ENCODE measurements around the gene NACC2.
"Not testable (repeated sequence)": the region's sequence is repeated elsewhere in the genome, so short reads cannot be mapped to it uniquely, and the experiment has no call there.

NACC2 gene

DNA sequence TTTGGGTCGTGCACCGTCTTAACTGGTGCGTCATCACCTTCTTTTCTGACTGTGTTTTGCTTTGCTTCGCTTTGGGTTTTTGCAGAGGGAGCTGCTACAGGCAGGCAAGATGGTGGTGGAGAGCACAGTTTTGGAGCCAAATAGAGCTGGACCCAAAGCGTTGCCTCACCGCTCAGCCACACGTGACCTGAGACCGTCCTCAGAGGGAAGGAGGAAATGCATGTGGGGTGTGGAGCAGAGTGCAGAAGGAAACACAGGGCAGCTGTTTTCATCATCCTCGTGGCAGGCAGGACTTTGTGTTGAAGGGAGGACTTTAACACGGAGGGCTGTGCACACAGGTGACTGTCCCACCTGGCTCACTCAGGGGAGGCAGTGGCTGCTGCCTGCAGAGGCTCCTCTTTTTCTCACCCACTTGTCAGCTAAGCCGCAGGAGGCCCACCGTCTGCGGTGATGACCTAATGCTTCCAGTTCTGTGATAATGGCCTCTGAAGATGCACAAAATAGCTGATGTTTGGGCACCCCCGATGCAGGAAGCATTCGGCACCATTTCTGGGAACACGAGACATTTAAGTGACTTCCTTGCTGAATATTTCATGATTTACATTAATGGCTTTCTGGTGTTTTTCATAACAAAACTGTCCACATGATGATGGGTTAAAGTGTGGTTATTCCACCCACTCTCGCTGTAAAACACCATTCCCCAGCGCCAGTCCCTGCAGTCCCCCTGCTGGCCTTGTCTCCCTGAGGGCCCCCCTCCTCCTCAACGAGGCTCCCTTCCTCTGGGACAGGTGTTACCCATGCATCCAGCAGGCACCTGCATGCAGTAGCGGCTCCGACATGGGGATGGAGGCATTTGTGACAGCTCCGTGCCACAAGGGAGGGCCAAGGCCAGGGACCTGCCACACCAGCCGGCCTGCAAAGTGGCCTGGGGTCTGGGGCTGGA, 121.5 kb downstream of the NACC2 start:
- no peak for DNase-seq

- DNase-seq = no peak
Observed at GRCh38 chr9:135971892-135972291, 123.2 kb downstream of the NACC2 start.

DNA sequence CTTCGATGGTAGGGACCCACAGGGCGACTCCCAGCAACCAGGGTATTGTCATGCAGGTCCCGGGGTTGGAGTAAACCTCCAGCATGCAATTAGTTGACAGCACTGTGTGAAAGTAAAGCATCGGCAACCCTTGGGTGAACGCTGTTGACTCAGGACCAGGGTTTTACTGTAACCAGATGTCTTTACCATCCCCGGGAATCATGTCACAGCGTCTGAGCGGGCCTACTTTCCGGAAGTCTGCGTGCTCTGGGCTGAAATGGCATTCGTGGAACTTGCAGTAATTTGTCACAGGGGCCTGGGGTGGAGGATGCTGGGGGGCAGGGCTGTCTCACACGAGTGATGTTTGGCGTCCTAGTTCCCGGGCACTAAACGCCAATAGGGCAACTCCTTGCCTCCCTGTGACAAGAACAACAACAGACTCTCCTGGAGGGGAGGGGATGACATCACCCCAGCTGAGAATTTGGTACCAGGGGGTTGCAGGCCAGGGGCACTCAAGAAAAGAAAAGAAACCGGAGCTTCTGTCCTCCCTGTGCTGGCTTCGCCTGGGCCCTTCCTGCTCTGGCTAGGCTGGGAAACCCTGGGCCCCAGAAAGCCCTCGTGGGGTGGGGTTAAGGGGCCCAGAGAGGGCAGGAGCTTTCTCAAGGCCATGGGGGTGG, 123.8 kb downstream of the NACC2 start:
- DNase-seq = no peak

DNA sequence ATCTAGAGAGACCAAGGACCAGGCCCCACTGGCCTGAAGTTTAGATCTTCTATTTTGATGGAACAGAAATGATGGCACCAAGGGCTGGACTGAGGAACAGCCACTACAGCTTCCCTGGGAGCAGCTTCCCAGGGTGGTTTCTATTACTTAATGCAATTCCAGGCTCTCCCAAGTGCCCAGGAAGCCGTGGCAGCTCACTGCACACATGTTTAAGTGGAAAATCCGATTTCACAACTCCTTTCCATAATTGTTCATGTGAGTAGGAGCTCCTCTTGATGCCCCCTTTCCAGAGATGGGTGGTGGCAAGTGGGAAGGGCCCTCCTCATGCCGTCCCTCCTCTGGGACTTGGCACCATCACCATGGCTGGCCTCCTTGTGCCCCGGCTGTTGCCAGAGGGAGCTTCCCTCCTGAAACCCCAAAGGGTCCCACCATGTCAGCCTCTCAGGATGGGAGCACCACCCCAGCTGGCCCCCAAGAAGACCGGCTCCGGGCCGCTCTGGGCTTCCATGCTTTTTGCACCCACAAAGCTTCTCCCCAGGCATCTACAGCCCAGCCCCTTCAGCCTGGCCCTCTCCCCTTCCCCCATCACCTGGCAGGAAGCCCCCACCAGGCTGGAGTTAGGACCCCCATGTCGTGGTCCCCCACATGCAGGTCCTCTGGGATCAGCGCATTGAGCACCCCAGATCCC, 124.8 kb downstream of the NACC2 start:
- no peak for DNase-seq

DNA sequence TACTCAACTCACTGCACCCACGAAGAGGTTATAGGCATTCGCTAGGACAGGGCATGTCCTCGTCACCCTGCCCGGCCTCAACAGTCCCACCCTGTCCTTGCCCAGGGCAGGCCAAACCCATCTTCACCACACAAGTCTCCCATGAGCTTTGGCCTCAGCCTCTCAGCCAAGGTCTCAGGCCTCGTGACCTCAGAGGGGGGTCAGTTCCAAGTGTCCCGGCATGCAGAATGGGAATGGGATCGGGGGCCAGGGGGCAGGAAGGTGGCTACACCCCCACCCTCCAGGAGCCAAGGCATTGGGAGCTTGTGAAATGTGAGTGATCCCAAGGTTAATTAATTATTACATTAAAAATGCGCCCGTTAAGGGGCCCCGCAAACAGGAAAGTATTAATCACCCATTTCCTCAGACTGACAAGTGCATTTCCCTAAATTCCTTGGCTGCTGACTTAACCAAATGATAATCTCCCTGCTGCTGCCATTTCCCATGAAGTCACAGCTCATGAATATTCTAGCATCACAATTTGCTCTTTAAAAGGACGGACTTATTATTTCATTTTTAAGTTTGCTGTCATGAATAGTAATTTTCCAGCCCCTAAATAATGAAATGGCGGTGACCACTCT, 125.9 kb downstream of the NACC2 start:
- no peak for DNase-seq

DNA sequence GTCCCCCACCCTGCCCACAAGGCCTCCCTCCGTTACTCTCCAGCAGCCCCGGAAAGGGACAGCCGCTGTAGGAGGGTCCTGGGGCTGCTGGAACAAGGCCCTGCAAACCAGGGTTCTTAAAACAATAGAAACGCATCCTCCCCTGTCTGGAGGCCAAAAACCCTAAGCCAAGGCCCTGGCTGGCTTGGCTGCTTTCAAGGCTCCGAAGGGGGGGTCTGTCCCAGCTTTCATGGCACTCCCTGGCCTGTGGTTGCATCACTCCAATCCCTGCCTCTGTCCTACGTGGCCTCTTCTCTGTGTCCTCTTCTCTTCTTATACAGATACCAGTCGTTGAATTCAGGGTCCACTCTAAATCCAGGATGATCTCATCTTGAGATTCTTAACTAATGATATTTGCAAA, 126.5 kb downstream of the NACC2 start:
- no peak for DNase-seq

DNA sequence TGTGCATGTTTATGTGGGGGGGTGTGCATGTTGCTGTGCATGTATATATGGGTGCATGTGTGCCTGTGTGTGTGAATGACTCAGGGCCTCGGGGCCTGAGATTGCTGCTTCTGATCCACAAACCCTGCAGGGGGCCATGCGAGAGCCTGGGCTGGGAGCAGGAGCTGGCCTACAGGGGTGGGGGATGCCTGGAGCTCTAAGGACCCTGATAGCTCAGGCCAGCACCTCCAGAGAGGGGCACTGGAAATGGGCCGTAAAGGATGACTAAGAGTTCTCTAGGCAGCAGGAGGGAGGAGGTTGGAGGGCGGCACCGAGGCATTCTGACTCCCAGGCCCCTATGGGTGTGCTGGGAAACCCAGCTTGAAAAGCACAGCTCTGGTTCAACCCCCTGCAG, 127.0 kb downstream of the NACC2 start:
- no peak for DNase-seq

DNA sequence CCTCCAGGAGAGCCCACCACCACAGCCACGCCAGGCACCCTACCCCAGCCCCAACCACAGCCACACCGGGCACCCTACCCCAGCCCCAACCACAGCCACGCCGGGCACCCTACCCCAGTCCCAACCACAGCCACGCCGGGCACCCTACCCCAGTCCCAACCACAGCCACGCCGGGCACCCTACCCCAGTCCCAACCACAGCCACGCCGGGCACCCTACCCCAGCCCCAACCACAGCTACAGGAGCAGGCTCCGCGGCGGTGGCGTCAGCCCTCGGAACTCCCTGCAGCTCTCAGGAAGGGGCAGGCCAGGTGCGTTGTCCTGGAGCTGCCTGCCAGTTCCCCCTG, 128.2 kb downstream of the NACC2 start:
- not testable (repeated sequence) for DNase-seq

DNA sequence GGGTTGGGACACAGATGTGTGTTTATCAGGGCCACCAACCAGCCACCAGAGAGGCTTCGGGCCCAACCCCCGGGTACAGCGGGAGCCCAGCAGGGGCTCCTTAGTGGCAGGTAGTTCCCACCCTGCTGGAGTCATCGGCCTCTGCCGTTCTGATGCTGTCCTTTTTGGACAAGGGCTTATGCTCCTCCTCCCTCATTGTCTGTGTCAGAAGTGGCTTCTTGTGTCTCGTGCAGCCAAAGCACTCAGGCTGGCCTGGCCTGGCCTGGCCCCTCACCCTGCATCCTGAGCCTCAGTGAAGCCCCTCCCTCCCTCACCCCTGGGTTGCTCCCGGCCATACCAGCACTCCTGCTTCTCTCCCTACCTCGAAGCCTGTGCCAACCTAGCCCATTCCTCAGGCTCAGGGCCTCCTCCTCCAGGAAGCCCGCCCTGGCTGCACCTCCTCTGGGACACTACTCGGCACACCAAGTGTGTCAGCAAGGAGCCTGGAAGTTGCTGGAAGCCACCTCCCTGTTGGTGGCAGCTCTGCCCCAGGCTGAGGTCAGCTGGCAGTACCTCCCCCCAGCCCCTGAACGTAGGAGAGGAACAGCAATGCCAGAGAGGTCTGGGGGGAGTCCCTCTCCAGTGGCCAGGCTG, 129.8 kb downstream of the NACC2 start:
- no peak for DNase-seq

DNA sequence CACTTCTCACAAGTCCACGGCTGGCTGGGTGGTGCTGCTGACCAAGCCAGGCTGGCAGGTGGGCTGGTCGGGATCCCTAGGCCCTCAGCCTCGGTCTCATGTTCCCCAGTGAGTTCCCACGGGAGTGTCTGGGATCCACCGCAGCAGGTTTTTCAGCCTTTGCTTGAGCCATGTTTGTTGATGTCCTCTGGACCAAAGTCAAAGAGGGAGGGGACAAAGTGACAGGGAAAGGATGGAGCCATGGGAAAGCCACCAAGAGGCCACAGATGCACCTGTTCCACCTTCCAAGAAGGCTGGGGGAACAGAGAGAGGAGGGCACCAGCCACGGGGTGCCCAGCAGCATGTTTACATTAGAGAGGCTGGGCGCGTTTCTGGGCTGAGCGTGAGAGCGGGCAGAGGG, 131.2 kb downstream of the NACC2 start:
- DNase-seq = no peak

DNA sequence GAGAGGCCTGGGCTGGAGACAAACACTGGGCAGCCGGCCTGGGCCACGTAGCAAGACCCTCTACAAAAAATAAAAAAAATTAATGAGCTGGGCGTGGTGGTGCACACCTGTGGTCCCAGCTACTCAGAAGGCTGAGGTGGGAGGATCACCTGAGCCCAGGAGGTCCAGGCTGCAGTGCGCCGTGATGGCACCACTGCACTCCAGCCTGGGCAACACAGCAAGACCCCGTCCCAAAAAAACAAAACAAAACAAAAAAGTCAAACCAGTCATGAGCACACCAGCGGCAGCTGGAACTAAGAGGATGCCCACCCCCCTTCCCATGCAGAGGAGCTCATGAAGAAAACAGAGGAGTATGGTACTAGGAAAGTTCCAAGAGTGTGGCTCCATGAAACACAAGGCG, 131.8 kb downstream of the NACC2 start:
- DNase-seq = no peak

GRCh38 chr9:135962696-135963307, 132.3 kb downstream of the NACC2 start:
- DNase-seq = no peak

- peak; percentile 37 for DNase-seq
Observed at GRCh38 chr9:135961811-135962695, 133.0 kb downstream of the NACC2 start.

- peak; percentile 97 for DNase-seq
Observed at GRCh38 chr9:135961277-135961715, 133.8 kb downstream of the NACC2 start, which contains the start of gene UBAC1. UBAC1 (minus strand) TSS chr9:135961373; CDS start chr9:135961162, 211 bp downstream.

DNA sequence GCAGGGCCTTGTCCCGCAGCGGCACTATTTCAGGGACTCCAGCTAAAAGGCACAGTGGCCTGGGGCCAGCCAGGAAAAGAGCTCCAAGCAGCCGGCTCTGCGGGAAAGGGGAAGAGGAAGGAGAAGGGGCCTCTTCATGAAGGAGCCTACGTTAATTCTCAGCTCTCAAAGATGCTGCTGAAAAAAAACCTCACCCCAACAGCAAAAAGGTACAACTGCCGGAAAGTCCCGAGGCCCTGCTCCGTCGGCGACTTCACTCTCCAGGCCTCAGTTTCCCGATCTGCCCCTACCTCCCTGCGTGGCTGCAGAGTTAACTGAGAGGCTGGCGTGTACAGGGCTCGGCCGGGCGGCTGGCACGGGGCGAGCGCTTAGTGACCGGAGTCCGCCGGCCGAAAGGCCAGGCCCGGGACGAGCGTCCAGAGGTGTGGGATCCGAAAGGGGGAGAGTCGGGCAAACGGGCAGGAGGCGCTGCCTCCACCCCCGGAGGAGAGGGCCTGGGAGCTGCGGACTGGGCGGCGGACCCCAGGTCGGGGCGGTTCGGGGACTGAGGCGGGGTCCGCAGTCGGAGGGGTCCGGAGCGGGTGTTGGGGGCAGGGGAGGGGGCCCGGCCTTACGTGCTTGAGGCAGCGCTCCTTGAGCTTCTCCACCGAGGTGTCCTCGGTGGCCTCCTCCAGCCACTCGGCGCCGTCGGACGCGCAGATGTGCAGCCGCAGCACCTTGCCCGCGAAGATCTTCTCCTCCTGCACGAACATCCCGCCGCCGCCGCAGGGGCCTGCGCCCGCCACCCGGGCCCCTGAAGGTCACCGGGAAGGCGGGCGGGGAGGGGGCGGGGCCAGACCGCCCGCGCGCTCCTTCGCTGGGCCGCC, 134.4 kb downstream of the NACC2 start:
- DNase-seq = no peak

GRCh38 chr9:135959814-135960213, 135.3 kb downstream of the NACC2 start:
- DNase-seq = no peak

DNA sequence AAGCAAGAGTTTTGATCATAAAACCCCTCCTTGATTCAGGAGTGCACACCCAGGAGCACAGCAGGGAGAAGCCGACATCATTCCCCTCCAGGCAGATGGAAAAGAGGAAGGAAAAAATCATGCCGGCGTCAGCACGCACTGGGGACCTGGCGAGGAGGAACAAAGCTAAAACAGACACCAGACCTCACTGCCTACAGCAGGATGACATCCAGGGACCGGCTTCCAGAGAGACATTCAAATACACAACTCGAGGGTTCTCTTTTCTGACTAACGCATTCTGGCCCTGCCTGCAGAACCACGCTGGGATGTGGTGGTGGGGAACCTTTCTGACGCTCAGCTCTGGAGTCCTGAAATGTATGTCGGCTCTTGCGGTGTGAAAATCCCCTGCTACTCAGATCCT, 136.6 kb downstream of the NACC2 start:
- no peak for DNase-seq

DNA sequence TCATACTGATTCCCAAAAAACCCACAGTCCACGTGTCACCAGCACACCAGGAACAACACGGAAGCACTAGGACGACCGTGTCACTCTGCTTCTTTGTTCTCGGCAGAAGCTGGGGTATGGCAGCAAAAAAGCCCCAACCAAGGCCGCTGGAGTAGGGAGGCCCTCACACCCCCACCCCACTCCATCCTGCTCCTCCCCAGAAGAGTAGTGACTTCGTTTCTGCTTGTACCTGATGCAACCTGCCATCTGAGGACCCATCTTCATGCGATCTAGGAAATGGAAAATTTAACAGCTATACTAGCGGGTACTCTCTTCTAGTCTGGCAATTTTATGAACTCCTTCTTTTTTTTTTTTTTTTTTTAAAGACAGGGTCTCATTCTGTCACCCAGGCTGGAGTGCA, 137.7 kb downstream of the NACC2 start:
- no peak for DNase-seq

DNA sequence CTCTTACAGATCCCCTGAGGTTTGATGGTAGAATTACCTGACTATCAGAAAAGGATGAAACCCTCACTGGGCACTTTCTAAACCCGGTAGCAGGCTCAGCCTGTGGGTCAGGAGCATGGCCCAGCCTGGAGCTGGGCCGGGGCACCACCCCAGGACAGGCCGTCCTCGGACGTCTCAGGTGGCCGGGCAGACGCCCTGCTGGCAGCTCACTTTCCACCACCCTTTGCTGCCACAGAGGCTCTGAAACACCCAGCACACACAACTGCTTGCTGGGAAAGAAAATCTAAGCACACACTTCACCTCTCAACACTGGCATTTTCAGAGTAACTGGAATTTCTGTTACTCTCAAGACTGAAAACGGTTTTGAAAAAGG, 138.3 kb downstream of the NACC2 start:
- DNase-seq = no peak
